Activated naive CD8-positive, alpha-beta T cell treated with anti-CD3 and anti-CD28 coated beads, Interleukin-2, amount 50 U/mL, for 24 hours (primary cell): ENCODE data around the gene CSH1.
A peak's percentile ranks its signal among the peaks of the same experiment; 100 is the strongest.
"Not testable (repeated sequence)": the region's sequence is repeated elsewhere in the genome, so short reads cannot be mapped to it uniquely, and the experiment has no call there.

ENCODE experiments used
- ATAC-seq: fragments of 150-1000 bp; cut with Tn5 transposase; one replicate; pipeline ENCODE4 v1.10.0; 2021
- DNase-seq: peaks from one replicate; pipeline ENCODE4 v3.0.0; 2021
- H3K27ac Mint-ChIP-seq: one replicate; pipeline ENCODE4 v1.8.0; 2021; ENCODE audit warnings: mild to moderate bottlenecking, mixed read lengths
- H3K27me3 Mint-ChIP-seq: one replicate; pipeline ENCODE4 v1.8.0; 2021; ENCODE audit warnings: mixed read lengths
- H3K36me3 Mint-ChIP-seq: one replicate; pipeline ENCODE4 v1.8.0; 2021; ENCODE audit warnings: low read depth, mixed read lengths
- H3K4me1 Mint-ChIP-seq: one replicate; pipeline ENCODE4 v1.8.0; 2021; ENCODE audit warnings: mixed read lengths
- H3K4me3 Mint-ChIP-seq: one replicate; pipeline ENCODE4 v1.8.0; 2021; ENCODE audit warnings: mild to moderate bottlenecking, moderate library complexity, mixed read lengths
- H3K9me3 Mint-ChIP-seq: one replicate; pipeline ENCODE4 v1.8.0; 2021; ENCODE audit warnings: mixed read lengths

The CSH1 gene

DNA sequence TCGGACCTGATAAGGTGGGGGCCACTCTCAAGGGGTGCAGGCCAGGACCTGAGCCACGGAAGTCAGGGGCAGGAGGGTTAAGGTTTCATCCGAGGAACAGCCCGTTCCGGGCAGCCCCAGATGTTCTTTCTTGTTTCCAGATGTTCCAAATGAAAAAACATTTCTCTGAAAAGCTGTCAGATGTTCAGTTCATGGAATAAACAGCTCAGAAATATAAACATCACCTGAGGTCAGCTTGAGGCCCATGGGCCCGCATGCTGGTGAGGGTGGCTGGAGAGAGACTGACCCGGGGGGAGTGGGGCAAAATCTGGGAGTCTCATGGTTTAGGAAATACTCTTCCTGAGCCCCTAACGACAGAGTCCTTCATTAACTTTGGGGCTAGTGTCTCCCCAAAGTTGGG is 37.2 kb upstream of the CSH1 start:
- no peak for DNase-seq
- H3K4me1 Mint-ChIP-seq = peaks cover 32% of the 10 kb centered on the region
- ATAC-seq = no peak
- no peak overlapping the region for H3K4me3 Mint-ChIP-seq
- no peaks in the 10 kb centered on the region for H3K9me3 Mint-ChIP-seq
- H3K27me3 Mint-ChIP-seq = no peaks in the 10 kb centered on the region
- peaks cover 2% of the 10 kb centered on the region for H3K36me3 Mint-ChIP-seq
- H3K27ac Mint-ChIP-seq = no peak overlapping the region

DNA sequence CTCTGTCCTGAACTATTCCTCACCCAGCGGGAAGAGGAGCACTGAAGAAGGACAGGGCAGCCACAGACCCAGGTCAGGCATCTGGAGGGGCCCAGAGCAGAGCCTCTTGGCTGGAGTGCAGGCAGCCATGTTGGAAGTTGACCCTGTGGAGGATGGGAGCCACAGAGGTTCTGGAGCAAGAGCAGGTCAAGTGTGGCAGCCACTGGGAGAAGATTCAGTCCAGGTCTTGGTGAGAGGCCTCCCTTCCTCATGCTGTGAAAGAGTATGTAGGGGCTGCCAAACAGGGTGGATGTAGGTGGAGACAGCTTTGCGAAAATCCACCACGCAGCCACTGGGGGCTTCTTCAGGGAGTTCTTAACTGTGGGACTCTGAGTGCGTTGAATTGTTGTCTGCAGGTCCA is 36.3 kb upstream of the CSH1 start:
- DNase-seq (no peak), ATAC-seq (no peak)
- Mint-ChIP-seq H3K9me3 (no peaks in the 10 kb centered on the region), H3K27ac (peak overlapping the region; percentile 74), H3K4me1 (peaks cover 31% of the 10 kb centered on the region), H3K4me3 (peak overlapping the region; percentile 92), H3K36me3 (peaks cover 2% of the 10 kb centered on the region), H3K27me3 (no peaks in the 10 kb centered on the region)

DNA sequence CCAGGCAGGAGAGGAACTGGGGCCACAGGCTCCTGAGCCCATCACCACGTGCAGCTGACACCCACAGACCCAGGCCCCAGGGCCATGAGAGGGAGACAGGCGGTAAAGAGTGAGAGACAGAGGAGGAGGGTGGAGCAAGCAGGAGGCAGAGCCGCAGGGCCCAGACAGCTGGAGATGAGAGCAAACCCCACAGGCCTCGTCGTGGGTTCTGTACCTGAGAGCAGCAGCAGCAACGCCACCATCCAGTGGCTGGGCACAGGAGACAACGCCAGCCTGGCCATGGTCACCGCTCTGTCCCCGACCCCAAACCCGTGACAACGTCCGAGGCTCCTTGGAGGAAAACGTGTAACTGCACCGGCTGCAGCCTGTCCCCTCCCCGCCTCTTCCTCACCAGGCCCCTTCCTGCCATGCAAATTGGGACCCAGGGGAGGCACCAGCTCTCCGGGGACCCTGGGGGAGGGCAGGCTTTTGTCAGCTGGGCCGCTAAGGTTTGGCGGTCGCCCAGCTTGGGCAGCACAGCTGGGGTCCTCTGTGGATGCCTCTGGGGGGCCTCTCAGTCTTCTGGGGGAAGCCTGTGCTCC is 35.7 kb upstream of the CSH1 start, which contains the start of gene CD79B:
Gene CD79B (minus strand): TSS at position 351 of the 581 bp plus-strand sequence. CDS start 70 bp downstream, at position 281.
- Mint-ChIP-seq H3K4me1 (peaks cover 31% of the 10 kb centered on the region), H3K27me3 (no peaks in the 10 kb centered on the region), H3K9me3 (no peaks in the 10 kb centered on the region), H3K27ac (peak within 1 kb of the TSS; percentile 88), H3K36me3 (peaks cover 2% of the 10 kb centered on the region), H3K4me3 (peak within 1 kb of the TSS; percentile 92)
- ATAC-seq (peak; percentile 62), DNase-seq (peak; percentile 69)

- ATAC-seq (peak; percentile 63), DNase-seq (peak; percentile 72)
- Mint-ChIP-seq H3K9me3 (no peaks in the 10 kb centered on the region), H3K27ac (peak overlapping the region; percentile 88), H3K4me3 (peak overlapping the region; percentile 92), H3K36me3 (peaks cover 2% of the 10 kb centered on the region), H3K27me3 (no peaks in the 10 kb centered on the region), H3K4me1 (peaks cover 29% of the 10 kb centered on the region)
Observed at GRCh38 chr17:63930951-63931575, 34.7 kb upstream of the CSH1 start.

GRCh38 chr17:63929860-63930766 is 33.7 kb upstream of the CSH1 start:
- H3K4me1 Mint-ChIP-seq = peaks cover 27% of the 10 kb centered on the region
- no peaks in the 10 kb centered on the region for H3K27me3 Mint-ChIP-seq
- H3K27ac Mint-ChIP-seq = no peak overlapping the region
- no peak for ATAC-seq
- H3K9me3 Mint-ChIP-seq = no peaks in the 10 kb centered on the region
- H3K36me3 Mint-ChIP-seq = peaks cover 2% of the 10 kb centered on the region
- no peak for DNase-seq
- H3K4me3 Mint-ChIP-seq = peak overlapping the region; percentile 92

- no peak overlapping the region for H3K27ac Mint-ChIP-seq
- peaks cover 2% of the 10 kb centered on the region for H3K36me3 Mint-ChIP-seq
- no peaks in the 10 kb centered on the region for H3K27me3 Mint-ChIP-seq
- DNase-seq = no peak
- no peak for ATAC-seq
- peaks cover 27% of the 10 kb centered on the region for H3K4me1 Mint-ChIP-seq
- H3K9me3 Mint-ChIP-seq = no peaks in the 10 kb centered on the region
- H3K4me3 Mint-ChIP-seq = no peak overlapping the region
Observed at GRCh38 chr17:63928966-63929695, 32.8 kb upstream of the CSH1 start.

DNA sequence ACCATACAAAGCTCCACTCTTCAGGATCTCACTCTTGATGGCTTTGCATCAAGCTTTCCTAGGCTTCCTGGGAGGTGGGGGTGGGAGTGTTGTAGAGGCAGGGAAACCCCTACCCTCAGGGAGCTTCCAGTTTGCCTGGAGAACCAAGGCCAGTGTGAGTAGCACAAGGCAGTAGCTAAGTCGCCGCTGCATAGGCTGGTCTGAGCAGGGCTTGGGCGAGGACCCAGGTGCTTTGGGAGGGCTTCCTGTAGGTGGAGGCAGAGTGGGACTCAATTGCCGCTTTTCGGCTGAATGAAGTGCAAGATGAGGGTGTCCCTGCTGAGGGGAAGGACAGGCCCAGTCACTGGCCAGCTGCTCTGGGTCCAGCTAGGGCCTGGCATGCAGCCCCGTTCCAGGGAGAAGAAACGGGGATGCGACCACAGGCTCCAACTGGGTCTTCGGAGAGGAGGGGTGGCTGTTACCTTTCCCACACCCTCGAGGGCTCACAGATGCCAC is 31.8 kb upstream of the CSH1 start:
- ATAC-seq = no peak
- Mint-ChIP-seq H3K9me3 (no peaks in the 10 kb centered on the region), H3K27ac (no peak overlapping the region), H3K4me3 (no peak overlapping the region), H3K27me3 (no peaks in the 10 kb centered on the region), H3K36me3 (peaks cover 2% of the 10 kb centered on the region), H3K4me1 (peaks cover 25% of the 10 kb centered on the region)
- no peak for DNase-seq

GRCh38 chr17:63927464-63928171 is 31.2 kb upstream of the CSH1 start:
- no peaks in the 10 kb centered on the region for H3K9me3 Mint-ChIP-seq
- H3K4me1 Mint-ChIP-seq = peaks cover 20% of the 10 kb centered on the region
- no peak overlapping the region for H3K4me3 Mint-ChIP-seq
- no peak for DNase-seq
- H3K36me3 Mint-ChIP-seq = peaks cover 2% of the 10 kb centered on the region
- no peaks in the 10 kb centered on the region for H3K27me3 Mint-ChIP-seq
- no peak for ATAC-seq
- H3K27ac Mint-ChIP-seq = no peak overlapping the region

DNA sequence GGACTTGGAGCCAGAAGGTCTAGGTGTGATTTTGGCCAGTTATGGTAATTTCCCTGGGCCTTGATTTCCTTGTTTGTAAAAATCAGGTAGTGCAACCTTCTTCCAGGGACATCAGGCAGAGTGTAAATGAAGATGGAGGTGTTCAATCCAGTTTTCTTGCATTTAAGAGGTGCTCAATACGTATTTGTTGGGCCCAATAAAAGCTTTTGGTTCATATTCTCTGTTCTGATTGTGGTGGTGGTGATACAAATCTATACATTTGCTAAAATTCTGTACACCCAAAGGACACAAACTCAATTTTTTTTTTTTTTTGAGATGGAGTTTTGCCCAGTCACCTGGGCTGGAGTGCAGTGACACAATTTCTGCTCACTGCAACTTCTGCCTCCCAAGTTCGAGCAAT is 29.8 kb upstream of the CSH1 start:
- ATAC-seq = no peak
- no peak for DNase-seq
- Mint-ChIP-seq H3K9me3 (no peaks in the 10 kb centered on the region), H3K4me1 (peaks cover 13% of the 10 kb centered on the region), H3K4me3 (no peak overlapping the region), H3K27ac (no peak overlapping the region), H3K27me3 (no peaks in the 10 kb centered on the region), H3K36me3 (peaks cover 2% of the 10 kb centered on the region)

- no peaks in the 10 kb centered on the region for H3K27me3 Mint-ChIP-seq
- ATAC-seq = no peak
- peak overlapping the region; percentile 35 for H3K27ac Mint-ChIP-seq
- peaks cover 2% of the 10 kb centered on the region for H3K36me3 Mint-ChIP-seq
- H3K4me3 Mint-ChIP-seq = no peak overlapping the region
- DNase-seq = no peak
- H3K9me3 Mint-ChIP-seq = no peaks in the 10 kb centered on the region
- H3K4me1 Mint-ChIP-seq = peaks cover 10% of the 10 kb centered on the region
Observed at GRCh38 chr17:63925615-63926014, 29.2 kb upstream of the CSH1 start.

GRCh38 chr17:63922402-63922801 is 26.0 kb upstream of the CSH1 start:
- H3K4me3 Mint-ChIP-seq, ATAC-seq, H3K27ac Mint-ChIP-seq, DNase-seq, H3K36me3 Mint-ChIP-seq, H3K9me3 Mint-ChIP-seq, H3K27me3 Mint-ChIP-seq: not testable (repeated sequence)
- peaks cover 18% of the 10 kb centered on the region for H3K4me1 Mint-ChIP-seq

DNA sequence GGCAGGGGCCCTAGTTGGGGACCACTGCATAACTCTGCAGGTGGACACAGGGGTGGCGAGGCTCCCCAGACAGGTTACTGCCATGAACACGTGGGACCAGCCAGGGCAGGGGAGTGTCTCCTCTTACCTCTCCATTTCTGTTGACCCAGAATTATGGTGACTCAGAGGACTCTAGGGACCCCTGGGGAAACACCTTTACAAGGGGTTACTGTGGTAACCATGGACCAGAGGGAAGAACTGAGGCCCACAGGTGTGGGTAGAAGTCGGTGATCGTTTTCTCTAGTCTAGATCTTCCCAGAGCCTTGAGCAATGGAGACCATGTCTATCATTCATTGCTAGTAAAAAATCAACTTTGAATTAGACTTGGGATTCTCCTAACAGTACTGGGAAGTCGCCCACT is 24.4 kb upstream of the CSH1 start:
- not testable (repeated sequence) for DNase-seq, H3K4me3 Mint-ChIP-seq, H3K36me3 Mint-ChIP-seq, H3K27me3 Mint-ChIP-seq, ATAC-seq, H3K27ac Mint-ChIP-seq, H3K9me3 Mint-ChIP-seq
- peaks cover 18% of the 10 kb centered on the region for H3K4me1 Mint-ChIP-seq

DNA sequence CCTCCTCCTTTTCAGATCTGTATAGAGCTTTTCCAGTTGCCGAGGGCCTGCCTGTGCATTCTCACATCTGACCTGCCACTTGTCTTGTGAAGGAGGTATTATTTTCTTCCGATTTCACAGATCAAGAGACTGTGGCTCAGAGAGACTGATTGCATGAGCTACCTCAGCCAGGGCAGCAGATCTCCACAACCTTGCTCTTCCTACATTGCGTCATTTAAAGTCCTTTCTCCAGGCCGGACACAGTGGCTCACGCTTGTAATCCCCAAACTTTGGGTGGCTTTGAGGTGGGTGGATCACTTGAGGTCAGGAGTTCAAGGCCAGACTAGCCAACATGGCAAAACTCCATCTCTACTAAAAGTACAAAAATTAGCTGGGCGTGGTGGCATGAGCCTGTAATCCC is 23.7 kb upstream of the CSH1 start:
- H3K27me3 Mint-ChIP-seq, H3K4me3 Mint-ChIP-seq, DNase-seq, H3K9me3 Mint-ChIP-seq, H3K36me3 Mint-ChIP-seq, H3K27ac Mint-ChIP-seq, ATAC-seq: not testable (repeated sequence)
- peaks cover 18% of the 10 kb centered on the region for H3K4me1 Mint-ChIP-seq

- H3K4me1 Mint-ChIP-seq = peaks cover 19% of the 10 kb centered on the region
- no peaks in the 10 kb centered on the region for H3K27me3 Mint-ChIP-seq
- no peaks in the 10 kb centered on the region for H3K9me3 Mint-ChIP-seq
- ATAC-seq (peak; percentile 88), DNase-seq (peak; percentile 76)
- H3K4me3 Mint-ChIP-seq = no peak overlapping the region
- H3K27ac Mint-ChIP-seq = no peak overlapping the region
- H3K36me3 Mint-ChIP-seq = no peaks in the 10 kb centered on the region
Observed at GRCh38 chr17:63919311-63919723, 22.9 kb upstream of the CSH1 start.
